ENCODE measurements around the gene CMYA5.

The CMYA5 gene

GRCh38 chr5:79834754-79835714, 145.4 kb downstream of the CMYA5 start:
- no peak for DNase-seq (ENCODE audit: extremely low spot score)
- ChIA-PET CTCF (interaction anchor here (1.6 kb wide), 1 partner anchor 23 kb away, joined by 3 read pairs; no protein-coding TSS in a partner anchor), POLR2A (no interaction called here)

GRCh38 chr5:79837761-79838551, 148.3 kb downstream of the CMYA5 start:
- POLR2A ChIA-PET = no interaction called here
- TF ChIP-seq CTCF (IDR thresholded peaks at IDR 0.05; ENCODE audit: control extremely low read depth, extremely low read depth, low read depth, missing control alignments) = no peak
- CTCF ChIA-PET = no interaction called here
- no peak for DNase-seq (ENCODE audit: extremely low spot score)

More at GRCh38 chr5:79834754-79835714, 145.4 kb downstream of the CMYA5 start:
- no peak for TF ChIP-seq CTCF (IDR thresholded peaks at IDR 0.05; ENCODE audit: control extremely low read depth, extremely low read depth, low read depth, missing control alignments)

- no peak for TF ChIP-seq CTCF (IDR thresholded peaks at IDR 0.05; ENCODE audit: control extremely low read depth, extremely low read depth, low read depth, missing control alignments)
- no peak for DNase-seq (ENCODE audit: extremely low spot score)
- CTCF ChIA-PET = interaction anchor here (1.1 to 1.5 kb wide), 4 partner anchors 8 to 244 kb away, joined by 3 to 4 read pairs (median 3); no protein-coding TSS in a partner anchor
- POLR2A ChIA-PET = no interaction called here
Measured at GRCh38 chr5:79840084-79840990, 150.7 kb downstream of the CMYA5 start.

GRCh38 chr5:79841172-79841571, 151.5 kb downstream of the CMYA5 start:
- ChIA-PET POLR2A (no interaction called here), CTCF (interaction anchor here (0.8 to 1.5 kb wide), 6 partner anchors 9 to 244 kb away, joined by 3 to 4 read pairs (median 3); no protein-coding TSS in a partner anchor)
- TF ChIP-seq CTCF (IDR thresholded peaks at IDR 0.05; ENCODE audit: control extremely low read depth, extremely low read depth, low read depth, missing control alignments) = no peak
- no peak for DNase-seq (ENCODE audit: extremely low spot score)

GRCh38 chr5:79842006-79842881, 152.6 kb downstream of the CMYA5 start:
- TF ChIP-seq CTCF (IDR thresholded peaks at IDR 0.05; ENCODE audit: control extremely low read depth, extremely low read depth, low read depth, missing control alignments) = no peak
- DNase-seq (ENCODE audit: extremely low spot score) = no peak
- ChIA-PET CTCF (interaction anchor here (1.3 kb wide), 1 partner anchor 14 kb away, joined by 3 read pairs; no protein-coding TSS in a partner anchor), POLR2A (no interaction called here)

Measured in GM10248 (cell line).